CD1c-positive myeloid dendritic cell (primary cell): ENCODE results near the gene HIVEP1.

Experiments used
- DNase-seq: peaks from one replicate; pipeline ENCODE4 v3.0.0-alpha.2; 2016; ENCODE audit errors: extremely low spot score

HIVEP1 gene

DNA sequence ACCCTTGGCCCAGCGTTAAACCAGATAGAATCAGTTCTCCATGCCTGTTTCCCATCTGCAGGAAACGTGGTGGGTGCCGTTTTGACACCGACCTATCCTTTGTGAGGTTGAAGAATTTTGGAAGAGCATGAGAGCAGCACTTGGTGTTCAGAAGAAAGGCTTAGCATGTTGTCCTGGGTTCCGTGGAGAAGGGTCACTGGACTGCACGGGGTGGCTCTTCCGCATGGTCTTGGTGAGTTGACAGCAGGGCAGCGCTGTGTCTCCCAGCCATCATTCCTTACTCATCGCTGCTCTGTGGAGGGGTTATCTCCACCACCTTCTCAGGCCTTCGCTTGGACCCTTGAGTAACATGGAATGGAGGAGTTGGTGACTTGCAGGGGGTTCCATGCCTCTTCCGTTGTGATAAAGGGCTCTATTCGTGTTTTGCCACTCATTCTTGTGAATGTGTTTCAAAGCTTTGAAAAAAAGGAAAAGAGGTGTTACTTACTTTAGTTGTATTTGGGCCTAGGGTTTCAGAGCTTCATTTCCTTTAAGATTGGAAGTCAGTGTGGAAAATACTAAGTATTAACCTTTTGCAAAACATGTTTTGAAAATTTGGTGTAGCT, 8.2 kb downstream of the HIVEP1 start:
- no peak for DNase-seq

GRCh38 chr6:12022481-12022880, 10.4 kb downstream of the HIVEP1 start:
- DNase-seq, result no peak

- no peak for DNase-seq
Measured at GRCh38 chr6:12022953-12023388, 10.9 kb downstream of the HIVEP1 start.

GRCh38 chr6:12024216-12024615, 12.1 kb downstream of the HIVEP1 start:
- no peak for DNase-seq

GRCh38 chr6:12024699-12025434, 12.8 kb downstream of the HIVEP1 start:
- DNase-seq, result no peak

DNA sequence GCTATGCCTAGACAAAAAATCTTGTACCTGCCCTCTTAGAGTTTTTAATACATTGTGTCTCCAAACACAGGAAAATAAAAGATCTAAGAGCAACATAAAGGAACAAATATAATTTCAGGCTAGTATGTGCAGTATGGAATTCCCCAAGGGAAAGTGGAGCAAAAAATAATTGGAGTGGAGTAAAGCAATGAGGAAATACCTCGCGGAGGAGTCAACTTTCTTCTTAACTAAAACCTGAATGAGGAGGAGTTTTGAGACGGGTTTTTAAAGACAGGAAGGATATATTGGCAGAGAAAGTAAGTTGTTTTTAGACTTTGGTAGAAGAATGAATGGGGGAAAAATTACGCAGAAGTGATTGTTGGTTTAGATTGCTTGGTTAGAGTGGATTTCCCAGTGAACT, 14.0 kb downstream of the HIVEP1 start:
- no peak for DNase-seq

DNA sequence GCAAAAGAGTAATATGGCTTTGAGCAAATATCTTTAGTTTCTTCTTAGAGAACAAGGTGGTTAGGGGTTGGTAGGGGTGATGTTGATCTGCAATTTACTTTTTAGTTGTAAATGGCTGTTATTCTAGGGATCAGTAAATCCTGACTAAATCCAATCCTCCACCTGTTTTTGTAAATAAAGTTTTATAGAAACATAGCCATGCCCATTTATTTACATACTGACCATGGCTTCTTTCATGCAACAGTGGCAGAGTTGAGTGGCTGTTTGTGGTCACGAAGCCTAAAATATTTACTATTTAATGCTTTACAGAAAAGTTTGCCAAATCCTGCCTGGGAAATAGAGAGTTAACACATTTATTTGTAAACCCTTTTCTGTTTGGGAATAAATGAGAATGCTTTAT, 14.7 kb downstream of the HIVEP1 start:
- DNase-seq, result no peak

DNA sequence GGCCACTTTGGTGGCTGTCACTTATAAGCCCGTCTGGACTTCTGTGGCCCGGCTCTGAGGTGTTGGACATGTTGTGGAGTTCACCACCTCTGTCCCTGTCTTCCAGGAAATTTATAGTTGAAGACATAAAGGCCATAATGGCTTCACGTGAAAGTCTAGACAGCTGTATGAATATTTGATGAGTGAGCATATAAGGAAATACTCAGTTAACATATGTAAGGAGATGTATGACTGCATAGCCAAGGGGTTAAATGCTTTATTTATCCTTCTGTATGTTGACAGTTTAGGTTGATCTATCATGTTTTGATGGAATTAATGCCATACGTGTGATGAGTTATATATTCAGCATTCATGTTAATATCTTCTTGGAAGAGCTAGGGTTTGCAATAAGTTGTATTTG, 16.1 kb downstream of the HIVEP1 start:
- DNase-seq, result no peak

DNA sequence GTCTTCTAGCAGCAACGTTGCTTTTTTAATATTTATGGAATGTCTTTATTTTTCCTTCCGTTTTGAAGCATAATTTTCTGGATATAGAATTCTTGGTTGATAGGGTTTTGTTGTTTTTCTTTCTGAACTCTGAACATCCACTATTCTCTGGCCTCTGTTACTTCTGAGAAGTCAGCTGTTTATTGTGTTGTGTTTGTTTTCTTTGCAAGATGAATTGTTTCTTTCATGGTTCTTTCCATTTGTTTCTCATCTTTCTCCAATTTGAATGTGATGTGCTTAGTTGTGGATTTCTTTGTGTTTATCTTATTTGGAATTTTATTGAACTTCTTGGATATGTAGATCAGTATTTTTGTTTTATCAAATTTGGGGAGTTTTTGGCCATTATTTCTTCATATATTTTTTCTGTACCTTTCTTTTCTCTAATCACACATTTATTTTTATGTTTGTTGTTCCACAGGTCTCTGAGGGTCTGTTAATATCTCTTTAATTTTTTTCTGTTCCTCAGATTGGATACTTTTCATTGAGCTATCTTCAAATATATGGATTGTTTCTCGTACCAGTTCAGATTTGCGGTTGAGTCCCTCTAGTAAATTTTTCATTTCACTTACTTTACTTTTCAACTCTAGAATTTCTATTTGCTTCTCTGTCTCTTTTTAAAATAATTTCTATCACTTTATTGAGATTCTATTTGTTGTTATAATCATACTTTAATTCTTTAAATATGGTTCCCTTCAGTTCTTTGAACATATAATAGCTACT, 18.0 kb downstream of the HIVEP1 start:
- no peak for DNase-seq

GRCh38 chr6:12030993-12031550, 19.0 kb downstream of the HIVEP1 start:
- no peak for DNase-seq

- no peak for DNase-seq
Measured at GRCh38 chr6:12032783-12033573, 20.9 kb downstream of the HIVEP1 start.

DNA sequence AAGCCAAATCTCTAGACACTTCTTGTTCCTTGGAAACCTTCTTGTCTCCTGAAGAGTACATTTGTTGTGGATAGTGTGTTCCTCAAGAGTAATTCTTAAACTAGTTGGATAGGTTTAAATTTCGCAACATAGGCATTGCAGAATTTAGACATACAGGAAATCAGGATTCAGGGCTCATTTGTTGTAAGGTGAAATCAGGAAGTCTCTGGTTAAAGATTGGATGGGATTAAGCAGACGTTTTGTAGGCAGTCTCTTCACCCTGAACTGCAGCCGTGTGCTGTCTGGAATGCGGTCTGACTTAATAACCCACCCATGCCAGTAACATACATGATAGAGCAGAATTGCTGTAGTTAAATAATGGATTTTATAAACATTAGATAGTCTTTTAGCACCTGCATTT, 21.7 kb downstream of the HIVEP1 start:
- DNase-seq, result peak; percentile 39

DNA sequence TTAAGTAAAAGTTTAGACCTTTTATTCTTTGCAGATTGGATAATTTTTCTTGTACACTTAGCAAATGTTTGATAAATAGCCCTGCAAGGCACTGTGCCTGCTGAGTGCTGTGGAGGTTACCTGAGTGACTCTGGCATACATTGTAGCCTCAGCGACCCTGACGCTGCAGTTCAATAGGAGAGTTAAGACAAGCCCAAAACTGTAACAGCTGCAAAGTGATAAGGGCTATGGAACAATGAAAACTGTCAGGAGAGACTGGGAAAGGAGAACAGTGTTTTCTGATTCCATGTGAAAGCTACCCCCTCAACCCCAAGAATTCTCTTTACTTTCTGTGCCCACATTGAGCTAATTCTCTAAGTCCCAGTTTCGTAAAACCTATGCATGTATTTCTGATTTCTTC, 22.2 kb downstream of the HIVEP1 start:
- DNase-seq, result no peak

GRCh38 chr6:12034837-12035236, 22.7 kb downstream of the HIVEP1 start:
- no peak for DNase-seq

DNA sequence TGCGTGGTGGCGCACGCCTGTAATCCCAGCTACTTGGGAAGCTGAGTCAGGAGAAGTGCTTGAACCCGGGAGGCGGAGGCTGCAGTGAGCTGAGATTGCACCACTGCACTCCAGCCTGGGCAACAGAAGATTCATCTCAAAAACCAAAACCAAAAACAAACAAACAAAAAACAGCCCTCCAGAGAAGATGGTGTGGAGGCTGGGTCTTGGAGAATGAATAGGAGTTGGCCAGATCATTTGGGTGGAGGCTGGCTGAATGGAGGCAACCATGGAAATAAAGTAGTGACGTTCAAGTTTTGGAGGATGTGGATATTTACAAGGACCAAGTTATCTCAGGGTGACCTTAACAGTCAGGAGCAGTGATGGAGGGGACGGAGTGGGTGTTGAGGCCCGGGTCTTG, 24.7 kb downstream of the HIVEP1 start:
- DNase-seq, result no peak

- no peak for DNase-seq
Measured at GRCh38 chr6:12037798-12038197, 25.7 kb downstream of the HIVEP1 start.

- DNase-seq, result no peak
Measured at GRCh38 chr6:12039540-12040459, 27.7 kb downstream of the HIVEP1 start.

DNA sequence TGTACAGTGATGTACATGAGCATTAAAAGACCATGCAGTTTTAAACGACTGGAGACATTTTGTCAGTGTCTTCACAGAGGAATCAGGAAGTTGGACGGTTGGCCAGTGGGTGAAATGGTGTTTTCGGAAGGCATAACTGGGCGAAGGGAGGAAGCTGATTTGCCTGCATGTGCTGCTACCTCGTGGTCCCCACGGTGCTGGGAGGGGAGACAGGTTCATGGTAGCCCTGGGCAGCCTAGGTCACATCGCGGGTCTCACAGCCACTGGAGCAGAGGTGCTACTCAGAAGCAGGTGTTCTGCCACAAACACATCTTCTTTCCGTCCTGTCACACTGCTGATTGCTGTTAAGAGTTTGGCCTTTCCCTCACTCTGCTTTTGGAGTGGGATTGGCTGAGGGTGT, 35.2 kb downstream of the HIVEP1 start:
- DNase-seq, result peak; percentile 60

DNA sequence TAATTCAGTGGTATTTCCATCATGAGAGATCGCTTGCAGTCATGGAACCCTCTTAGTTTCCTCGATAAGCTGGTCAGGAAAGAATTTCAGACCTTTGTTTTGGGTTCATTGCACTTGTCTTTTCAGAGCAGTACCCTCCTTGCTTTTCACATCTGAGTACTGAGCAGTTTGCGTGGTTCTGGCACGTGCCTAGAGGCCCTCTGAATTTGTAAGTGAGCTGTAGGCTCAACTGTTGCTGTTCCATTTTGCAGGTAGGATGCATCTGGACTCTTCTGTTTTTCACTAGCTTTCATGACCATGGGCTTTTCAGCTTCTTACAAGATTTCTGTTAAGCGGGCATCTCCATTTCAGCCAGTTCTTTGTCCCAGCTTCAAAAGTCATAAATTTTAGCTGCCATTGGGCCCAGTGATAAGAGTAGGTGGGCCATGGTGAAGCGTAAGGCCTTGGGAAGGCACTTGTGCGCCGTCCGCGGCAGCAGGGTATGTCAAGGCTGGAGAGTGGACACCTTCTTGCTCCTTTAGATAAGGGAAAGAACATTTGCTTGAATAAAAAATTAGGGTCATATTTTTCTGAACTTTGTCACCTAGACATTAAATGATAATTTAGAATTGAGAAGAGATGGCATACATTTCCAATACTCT, 35.8 kb downstream of the HIVEP1 start:
- no peak for DNase-seq

DNA sequence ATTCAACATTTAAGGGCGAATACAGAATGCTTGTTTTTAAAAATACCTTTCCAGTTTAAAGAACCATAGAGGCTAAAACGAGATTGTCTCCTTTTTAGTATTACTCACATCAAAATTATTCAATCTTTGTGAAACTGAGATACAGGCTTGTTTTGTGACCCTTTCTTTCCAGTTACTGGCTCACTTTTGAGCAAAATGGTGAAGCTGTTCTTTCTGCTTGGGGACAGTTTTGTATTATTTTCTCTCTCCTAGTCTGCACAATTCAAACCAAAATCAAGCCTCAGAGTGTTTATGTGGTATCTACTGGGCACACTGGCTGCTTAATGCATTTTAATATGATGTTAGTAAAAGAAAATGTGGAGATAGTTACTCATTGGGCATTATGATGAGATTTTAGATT, 36.5 kb downstream of the HIVEP1 start:
- DNase-seq, result no peak
